ENCODE results near the gene TENT4A. TPM values are rescaled to one million over a fixed set of nuclear protein-coding genes. Genes with fewer than 3 reads are reported as not detected.

The TENT4A gene
- total and polyA plus RNA-seq, 10 of the 15 experiments (the other 5 are each of a cell fraction or from before 2014, with no cell fraction given): 1.4 to 30.6 (median 12.5) TPM

DNA sequence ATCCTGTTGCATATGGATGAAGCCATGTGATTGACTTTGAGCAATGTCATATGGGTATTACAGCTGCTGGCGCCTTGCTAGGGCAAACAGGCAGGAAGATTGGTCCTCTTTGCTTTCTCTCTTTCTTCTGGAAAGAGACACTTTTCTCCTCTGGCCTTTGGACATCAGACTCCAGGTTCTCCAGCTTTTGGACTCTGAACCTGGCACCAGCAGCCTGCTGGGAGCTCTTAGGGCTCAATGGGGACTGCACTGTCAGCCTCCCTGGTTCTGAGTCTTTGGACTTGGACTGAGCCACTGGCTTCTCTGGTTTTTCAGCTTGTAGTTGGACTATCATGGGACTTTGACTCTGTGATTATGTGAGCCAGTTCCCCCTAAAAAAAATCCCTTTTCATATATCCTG lies 34.8 kb upstream of the TENT4A start:
- Histone ChIP-seq H2AFZ (ENCODE audit: control insufficient read depth, low read depth, low read length) (no peak overlapping the region), H3K4me3 (no peak overlapping the region), H3K4me1 (ENCODE audit: control insufficient read depth, insufficient read depth, low read length) (no peaks in the 10 kb centered on the region), H4K20me1 (ENCODE audit: control insufficient read depth, insufficient read depth) (no peaks in the 10 kb centered on the region), H3K36me3 (ENCODE audit: control insufficient read depth in 2 of 2, insufficient read depth in 2 of 2, low read length in 1 of 2) (no peaks in the 10 kb centered on the region; a peak in 1 of 4 replicates), H3K4me2 (ENCODE audit: control insufficient read depth, insufficient read depth) (no peak overlapping the region), H3K27me3 (replicated peaks in 1 of 2; ENCODE audit: control insufficient read depth in 2 of 2, insufficient read depth in 2 of 2, low read length in 1 of 2) (no peaks in the 10 kb centered on the region), H3K9me3 (replicated peaks; ENCODE audit: control insufficient read depth, insufficient read depth, low read length) (no peaks in the 10 kb centered on the region; the same call in 2 of the 3 replicates), H3K9ac (ENCODE audit: control insufficient read depth, insufficient read depth, low read length) (no peak overlapping the region), H3K79me2 (ENCODE audit: control insufficient read depth, insufficient read depth, low read length) (no peaks in the 10 kb centered on the region), H3K27ac (ENCODE audit: control insufficient read depth, insufficient read depth) (no peak overlapping the region)
- BruUV-seq (replicated peaks): no TSS peak
- ChIA-PET RAD21 (ENCODE audit: unreplicated experiment) (no interaction called here), POLR2A (no interaction called here), SMC1A (ENCODE audit: uncharacterized antibody, unreplicated experiment) (no interaction called here), CTCF (interaction anchor here (2.5 kb wide), 1 partner anchor 9 kb away, joined by 8 read pairs; no protein-coding TSS in a partner anchor)
- intact Hi-C loops (cut with micrococcal nuclease; ENCODE audit: unreplicated experiment) (no loop called here), in situ Hi-C loops (cut with MboI) (no loop called here)
- DNase-seq (ENCODE audit: low read depth, low spot score) (no peak), FAIRE-seq (no peak), ATAC-seq (no peak)
- WGBS (ENCODE audit: insufficient coverage, insufficient replicate concordance, low lambda C conversion rate, missing lambda C conversion rate): 100% methylated on average over 1 of the region's 1 CpG
- TF ChIP-seq CHD1 (IDR thresholded peaks at IDR 0.05; ENCODE audit: low read depth, low read length) (no peak), FOXK2 (IDR thresholded peaks at IDR 0.05) (no peak), ZZZ3 (IDR thresholded peaks at IDR 0.05; ENCODE audit: control insufficient read depth, insufficient read length, low read depth) (no peak), IKZF2 (IDR thresholded peaks at IDR 0.05) (no peak), BACH1 (IDR thresholded peaks at IDR 0.05; ENCODE audit: borderline replicate concordance) (no peak), FOXM1 (IDR thresholded peaks at IDR 0.05; ENCODE audit: low read depth, low read length) (no peak), RAD21 (IDR thresholded peaks at IDR 0.05; ENCODE audit: insufficient read depth, low read depth, low read length) (no peak), BCL11A (IDR thresholded peaks at IDR 0.05; ENCODE audit: low read depth, low read length) (no peak), POLR2AphosphoS2 (IDR thresholded peaks at IDR 0.05; ENCODE audit: low read depth, low read length) (no peak), E4F1 (IDR thresholded peaks at IDR 0.05; ENCODE audit: borderline replicate concordance, partially characterized antibody) (no peak), TARDBP (IDR thresholded peaks at IDR 0.05; ENCODE audit: borderline replicate concordance) (no peak), IRF4 (IDR thresholded peaks at IDR 0.05; ENCODE audit: low read depth, low read length) (no peak), LARP7 (IDR thresholded peaks at IDR 0.05) (no peak)
- TF ChIP-seq, protein P1, sequence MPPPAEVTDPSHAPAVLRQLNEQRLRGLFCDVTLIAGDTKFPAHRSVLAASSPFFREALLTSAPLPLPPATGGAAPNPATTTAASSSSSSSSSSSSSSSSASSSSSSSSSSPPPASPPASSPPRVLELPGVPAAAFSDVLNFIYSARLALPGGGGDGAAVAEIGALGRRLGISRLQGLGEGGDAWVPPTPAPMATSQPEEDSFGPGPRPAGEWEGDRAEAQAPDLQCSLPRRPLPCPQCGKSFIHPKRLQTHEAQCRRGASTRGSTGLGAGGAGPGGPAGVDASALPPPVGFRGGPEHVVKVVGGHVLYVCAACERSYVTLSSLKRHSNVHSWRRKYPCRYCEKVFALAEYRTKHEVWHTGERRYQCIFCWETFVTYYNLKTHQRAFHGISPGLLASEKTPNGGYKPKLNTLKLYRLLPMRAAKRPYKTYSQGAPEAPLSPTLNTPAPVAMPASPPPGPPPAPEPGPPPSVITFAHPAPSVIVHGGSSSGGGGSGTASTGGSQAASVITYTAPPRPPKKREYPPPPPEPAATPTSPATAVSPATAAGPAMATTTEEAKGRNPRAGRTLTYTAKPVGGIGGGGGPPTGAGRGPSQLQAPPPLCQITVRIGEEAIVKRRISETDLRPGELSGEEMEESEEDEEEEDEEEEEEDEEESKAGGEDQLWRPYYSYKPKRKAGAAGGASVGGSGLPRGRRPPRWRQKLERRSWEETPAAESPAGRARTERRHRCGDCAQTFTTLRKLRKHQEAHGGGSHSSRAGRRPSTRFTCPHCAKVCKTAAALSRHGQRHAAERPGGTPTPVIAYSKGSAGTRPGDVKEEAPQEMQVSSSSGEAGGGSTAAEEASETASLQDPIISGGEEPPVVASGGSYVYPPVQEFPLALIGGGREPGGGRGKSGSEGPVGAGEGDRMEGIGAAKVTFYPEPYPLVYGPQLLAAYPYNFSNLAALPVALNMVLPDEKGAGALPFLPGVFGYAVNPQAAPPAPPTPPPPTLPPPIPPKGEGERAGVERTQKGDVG (CRISPR knock-in tag; IDR thresholded peaks at IDR 0.05): no peak
